Trophoblast cell (in vitro differentiated cells and primary cell): ENCODE measurements around the gene KCNAB2.

Experiments used
- DNase-seq, 2 donors: peaks; one replicate each; pipeline ENCODE4 v3.0.0-alpha.2; 2016
- H2AFZ ChIP-seq: 2 replicates; pipeline ENCODE4 v1.6.1; 2013; ENCODE audit warnings: low read length, moderate library complexity, mild to moderate bottlenecking; ENCODE audit not compliant: insufficient read depth, poor library complexity
- H2AK5ac ChIP-seq: 2 replicates; pipeline ENCODE4 v1.6.1; 2013; ENCODE audit warnings: mild to moderate bottlenecking, low read length
- H2BK120ac ChIP-seq: 2 replicates; pipeline ENCODE4 v1.6.1; 2013; ENCODE audit warnings: low read length, mild to moderate bottlenecking, moderate library complexity; ENCODE audit not compliant: insufficient read depth, poor library complexity
- H2BK12ac ChIP-seq: 2 replicates; pipeline ENCODE4 v1.6.1; 2013; ENCODE audit warnings: mild to moderate bottlenecking, low read length, moderate library complexity
- H2BK5ac ChIP-seq: 2 replicates; pipeline ENCODE4 v1.6.1; 2013; ENCODE audit warnings: low read length, low read depth, moderate library complexity, mild to moderate bottlenecking; ENCODE audit not compliant: poor library complexity
- H3K14ac ChIP-seq: 2 replicates; pipeline ENCODE4 v1.6.1; 2013; ENCODE audit warnings: mild to moderate bottlenecking, low read length
- H3K18ac ChIP-seq: 2 replicates; pipeline ENCODE4 v1.6.1; 2013; ENCODE audit warnings: mild to moderate bottlenecking, low read length
- H3K23ac ChIP-seq: 2 replicates; pipeline ENCODE4 v1.6.1; 2013; ENCODE audit warnings: low read length
- H3K27ac ChIP-seq: 2 replicates; pipeline ENCODE4 v1.5.1; 2013; ENCODE audit warnings: low read depth, mild to moderate bottlenecking, inconsistent platforms, low read length, moderate library complexity
- H3K27me3 ChIP-seq: 2 replicates; pipeline ENCODE4 v1.6.1; 2013; ENCODE audit warnings: inconsistent platforms, mild to moderate bottlenecking, low read length, moderate library complexity; ENCODE audit not compliant: insufficient read depth
- H3K36me3 ChIP-seq, 2 experiments: 1 replicate in 1 of 2; 2 replicates in 1 of 2; pipeline ENCODE4 v1.6.1; 2013; ENCODE audit warnings: low read length in 2 of 2, mild to moderate bottlenecking in 2 of 2, moderate library complexity in 1 of 2; ENCODE audit not compliant: insufficient read depth in 2 of 2, control insufficient read depth in 1 of 2
- H3K4ac ChIP-seq: 2 replicates; pipeline ENCODE4 v1.6.1; 2013; ENCODE audit warnings: low read depth, mild to moderate bottlenecking, low read length, moderate library complexity
- H3K4me1 ChIP-seq, 2 experiments: 1 replicate in 1 of 2; 2 replicates in 1 of 2; pipeline ENCODE4 v1.6.1; 2013; ENCODE audit warnings: low read length in 2 of 2, mild to moderate bottlenecking in 2 of 2, moderate library complexity in 1 of 2; ENCODE audit not compliant: insufficient read depth in 2 of 2, control insufficient read depth in 1 of 2
- H3K4me2 ChIP-seq: 2 replicates; pipeline ENCODE4 v1.6.1; 2013; ENCODE audit warnings: inconsistent platforms, mild to moderate bottlenecking, low read length, moderate library complexity
- H3K4me3 ChIP-seq: 2 replicates; pipeline ENCODE4 v1.5.1; 2013; ENCODE audit warnings: mild to moderate bottlenecking, low read depth, low read length, inconsistent platforms
- H3K79me1 ChIP-seq: one replicate; pipeline ENCODE4 v1.6.1; 2013; ENCODE audit warnings: low read length
- H3K79me2 ChIP-seq: 2 replicates; pipeline ENCODE4 v1.6.1; 2013; ENCODE audit warnings: low read length, mild to moderate bottlenecking; ENCODE audit not compliant: control insufficient read depth, insufficient read depth, poor library complexity
- H3K9ac ChIP-seq: 2 replicates; pipeline ENCODE4 v1.6.1; 2013; ENCODE audit warnings: mild to moderate bottlenecking, low read length
- H3K9me3 ChIP-seq: 2 replicates; pipeline ENCODE4 v1.6.1; 2013; ENCODE audit warnings: low read depth, mild to moderate bottlenecking, control low read depth, inconsistent platforms, low read length; ENCODE audit not compliant: insufficient read depth
- H4K12ac ChIP-seq: 2 replicates; pipeline ENCODE4 v1.6.1; 2013; ENCODE audit warnings: low read depth, mild to moderate bottlenecking, low read length, moderate library complexity
- H4K8ac ChIP-seq: 2 replicates; pipeline ENCODE4 v1.6.1; 2013; ENCODE audit warnings: low read depth, mild to moderate bottlenecking, low read length, moderate library complexity
- H4K91ac ChIP-seq: one replicate; pipeline ENCODE4 v1.6.1; 2013; ENCODE audit warnings: low read depth, mild to moderate bottlenecking, low read length, moderate library complexity
- whole genome bisulfite sequencing: extraction: QIAGEN DNeasy Blood & Tissue Kit; methylation state at CpG from one replicate; pipeline ENCODE4 v1.1.7; 2013; ENCODE audit warnings: missing lambda C conversion rate; ENCODE audit not compliant: insufficient read length, insufficient coverage; ENCODE audit errors: extremely low coverage; 5-methylcytosine and 5-hydroxymethylcytosine counted together

KCNAB2 gene

DNA sequence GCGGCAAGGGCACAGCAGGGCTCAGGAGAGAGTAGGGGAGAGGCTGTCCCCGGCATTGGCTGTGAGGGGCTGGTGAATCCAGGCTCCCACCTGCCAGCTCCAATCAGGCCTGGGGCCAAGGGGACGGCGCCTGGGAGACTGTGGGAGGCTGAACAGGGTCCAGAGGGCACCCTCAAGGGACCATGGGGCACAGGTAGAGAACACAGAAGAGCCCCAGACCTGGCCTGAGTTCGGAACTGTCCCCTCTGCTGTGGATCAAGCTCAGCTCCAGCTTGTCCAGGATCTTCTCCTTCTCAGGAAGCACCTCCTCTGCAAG lies 67.0 kb downstream of the KCNAB2 start:
- DNase-seq: no peak
- H3K9ac ChIP-seq: no peak overlapping the region
- H3K14ac ChIP-seq: no peak overlapping the region
- H3K27me3 ChIP-seq: no peaks in the 10 kb centered on the region
- H2BK120ac ChIP-seq: no peak overlapping the region
- H3K18ac ChIP-seq: no peak overlapping the region
- WGBS: no CpG with 5 or more reads among the region's 5 CpGs
- H2BK5ac ChIP-seq: no peak overlapping the region
- no peak overlapping the region for H3K23ac ChIP-seq
- H3K36me3 ChIP-seq: no peaks in the 10 kb centered on the region
- H3K27ac ChIP-seq: no peak overlapping the region
- H3K79me1 ChIP-seq: no peaks in the 10 kb centered on the region
- no peak overlapping the region for H2AK5ac ChIP-seq
- H2AFZ ChIP-seq: no peak overlapping the region
- H3K79me2 ChIP-seq: no peaks in the 10 kb centered on the region
- no peak overlapping the region for H3K4me3 ChIP-seq
- H4K12ac ChIP-seq: no peak overlapping the region
- H2BK12ac ChIP-seq: no peak overlapping the region
- H3K4me2 ChIP-seq: no peak overlapping the region
- H3K4ac ChIP-seq: no peak overlapping the region
- no peaks in the 10 kb centered on the region for H3K4me1 ChIP-seq
- H4K8ac ChIP-seq: no peak overlapping the region
- H4K91ac ChIP-seq: no peak overlapping the region
- H3K9me3 ChIP-seq: peaks cover 5% of the 10 kb centered on the region

- Histone ChIP-seq H4K8ac (no peak overlapping the region), H3K79me2 (no peaks in the 10 kb centered on the region), H4K91ac (no peak overlapping the region), H2BK12ac (no peak overlapping the region), H3K27me3 (no peaks in the 10 kb centered on the region), H4K12ac (no peak overlapping the region), H2BK5ac (no peak overlapping the region), H3K4me3 (no peak overlapping the region), H3K4me1 (no peaks in the 10 kb centered on the region), H2AFZ (no peak overlapping the region), H3K23ac (no peak overlapping the region), H3K79me1 (no peaks in the 10 kb centered on the region), H3K14ac (no peak overlapping the region), H3K36me3 (no peaks in the 10 kb centered on the region), H3K4me2 (no peak overlapping the region), H3K27ac (no peak overlapping the region), H2AK5ac (no peak overlapping the region), H3K4ac (no peak overlapping the region), H3K9ac (no peak overlapping the region), H3K18ac (no peak overlapping the region), H3K9me3 (peaks cover 5% of the 10 kb centered on the region), H2BK120ac (no peak overlapping the region)
- WGBS: no CpG with 5 or more reads among the region's 10 CpGs
- DNase-seq: no peak
These were observed 67.4 kb downstream of the KCNAB2 start for GRCh38 chr1:6113116-6113515.

GRCh38 chr1:6113745-6114144 lies 68.1 kb downstream of the KCNAB2 start:
- Histone ChIP-seq H4K12ac (no peak overlapping the region), H3K4me1 (no peaks in the 10 kb centered on the region), H3K79me1 (no peaks in the 10 kb centered on the region), H3K4ac (no peak overlapping the region), H3K79me2 (no peaks in the 10 kb centered on the region), H3K4me2 (no peak overlapping the region), H3K9ac (no peak overlapping the region), H2BK5ac (no peak overlapping the region), H3K27me3 (no peaks in the 10 kb centered on the region), H4K91ac (no peak overlapping the region), H3K9me3 (peaks cover 5% of the 10 kb centered on the region), H3K18ac (no peak overlapping the region), H2BK12ac (no peak overlapping the region), H2BK120ac (no peak overlapping the region), H4K8ac (no peak overlapping the region), H3K4me3 (no peak overlapping the region), H3K23ac (no peak overlapping the region), H2AK5ac (no peak overlapping the region), H3K14ac (no peak overlapping the region), H3K27ac (no peak overlapping the region), H2AFZ (no peak overlapping the region), H3K36me3 (no peaks in the 10 kb centered on the region)
- WGBS: no CpG with 5 or more reads among the region's 14 CpGs
- no peak for DNase-seq

- Histone ChIP-seq H3K18ac (no peak overlapping the region), H4K91ac (no peak overlapping the region), H2BK120ac (no peak overlapping the region), H2BK12ac (no peak overlapping the region), H3K4me1 (no peaks in the 10 kb centered on the region), H3K36me3 (no peaks in the 10 kb centered on the region), H2AK5ac (no peak overlapping the region), H3K79me2 (no peaks in the 10 kb centered on the region), H2AFZ (no peak overlapping the region), H3K4me3 (no peak overlapping the region), H3K27ac (no peak overlapping the region), H4K12ac (no peak overlapping the region), H3K23ac (no peak overlapping the region), H3K9me3 (peaks cover 6% of the 10 kb centered on the region), H3K79me1 (no peaks in the 10 kb centered on the region), H4K8ac (no peak overlapping the region), H3K4ac (no peak overlapping the region), H2BK5ac (no peak overlapping the region), H3K14ac (no peak overlapping the region), H3K9ac (no peak overlapping the region), H3K27me3 (no peaks in the 10 kb centered on the region), H3K4me2 (no peak overlapping the region)
- WGBS: no CpG with 5 or more reads among the region's 1 CpG
- DNase-seq: no peak
These were observed 70.4 kb downstream of the KCNAB2 start for GRCh38 chr1:6116137-6116536.
